GM10847 (cell line): ENCODE measurements around the gene MAMDC4.

ENCODE experiments used
- POLR2A ChIP-seq: IDR thresholded peaks from 2 replicates; pipeline ENCODE4 v1.6.1; 2011; ENCODE audit not compliant: insufficient read length; ENCODE audit errors: extremely low read depth

Gene MAMDC4

DNA sequence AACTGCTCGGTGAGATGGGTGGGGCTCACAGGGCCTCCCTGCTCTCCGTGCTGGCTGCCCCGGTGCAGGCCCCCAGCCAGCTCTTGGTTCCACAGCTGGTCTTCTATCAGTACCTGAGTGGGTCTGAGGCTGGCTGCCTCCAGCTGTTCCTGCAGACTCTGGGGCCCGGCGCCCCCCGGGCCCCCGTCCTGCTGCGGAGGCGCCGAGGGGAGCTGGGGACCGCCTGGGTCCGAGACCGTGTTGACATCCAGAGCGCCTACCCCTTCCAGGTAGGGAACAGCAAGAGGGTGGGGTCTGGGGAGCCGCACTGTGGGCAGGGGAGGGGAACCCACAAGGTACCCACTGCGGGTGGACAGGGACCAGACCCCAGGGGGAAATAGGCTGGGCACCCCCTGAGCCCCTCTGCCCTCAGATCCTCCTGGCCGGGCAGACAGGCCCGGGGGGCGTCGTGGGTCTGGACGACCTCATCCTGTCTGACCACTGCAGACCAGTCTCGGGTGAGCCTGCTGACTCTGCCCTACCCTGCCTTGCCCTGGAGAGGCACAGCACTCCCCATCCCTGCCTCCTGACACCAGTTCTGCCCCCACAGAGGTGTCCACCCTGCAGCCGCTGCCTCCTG is 2.8 kb downstream of the MAMDC4 start:
- TF ChIP-seq POLR2A: no peak

DNA sequence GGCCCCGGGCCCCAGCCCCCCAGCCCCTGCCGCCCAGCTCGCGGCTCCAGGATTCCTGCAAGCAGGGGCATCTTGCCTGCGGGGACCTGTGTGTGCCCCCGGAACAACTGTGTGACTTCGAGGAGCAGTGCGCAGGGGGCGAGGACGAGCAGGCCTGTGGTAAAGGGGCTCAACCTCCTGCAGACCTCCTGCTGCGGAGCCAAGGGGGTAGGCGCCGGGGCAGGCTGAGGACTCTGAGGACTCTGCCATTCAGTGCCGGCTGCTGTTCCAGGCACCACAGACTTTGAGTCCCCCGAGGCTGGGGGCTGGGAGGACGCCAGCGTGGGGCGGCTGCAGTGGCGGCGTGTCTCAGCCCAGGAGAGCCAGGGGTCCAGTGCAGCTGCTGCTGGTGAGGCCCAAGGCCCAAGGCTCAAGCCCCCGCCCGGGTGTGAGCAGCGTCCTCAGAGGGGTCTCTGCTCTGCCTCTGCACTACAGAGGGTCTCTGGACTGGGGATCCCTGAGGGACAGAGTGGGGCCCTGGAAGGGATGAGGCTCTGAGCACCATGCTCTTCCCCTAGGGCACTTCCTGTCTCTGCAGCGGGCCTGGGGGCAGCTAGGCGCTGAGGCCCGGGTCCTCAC is 3.4 kb downstream of the MAMDC4 start:
- TF ChIP-seq POLR2A: no peak

- TF ChIP-seq POLR2A: no peak
Observed at GRCh38 chr9:136856079-136856476, 3.9 kb downstream of the MAMDC4 start.

GRCh38 chr9:136856541-136857141 is 4.5 kb downstream of the MAMDC4 start:
- TF ChIP-seq POLR2A: no peak

DNA sequence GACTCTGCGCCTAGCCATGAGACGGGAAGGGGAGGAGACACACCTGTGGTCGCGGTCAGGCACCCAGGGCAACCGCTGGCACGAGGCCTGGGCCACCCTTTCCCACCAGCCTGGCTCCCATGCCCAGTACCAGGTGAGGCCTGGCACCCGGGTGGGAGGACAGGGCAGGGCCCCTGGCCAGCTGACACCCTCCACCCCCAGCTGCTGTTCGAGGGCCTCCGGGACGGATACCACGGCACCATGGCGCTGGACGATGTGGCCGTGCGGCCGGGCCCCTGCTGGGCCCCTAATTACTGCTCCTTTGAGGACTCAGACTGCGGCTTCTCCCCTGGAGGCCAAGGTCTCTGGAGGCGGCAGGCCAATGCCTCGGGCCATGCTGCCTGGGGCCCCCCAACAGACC is 5.0 kb downstream of the MAMDC4 start:
- TF ChIP-seq POLR2A: no peak

GRCh38 chr9:136857581-136858412 is 5.7 kb downstream of the MAMDC4 start:
- TF ChIP-seq POLR2A: no peak

DNA sequence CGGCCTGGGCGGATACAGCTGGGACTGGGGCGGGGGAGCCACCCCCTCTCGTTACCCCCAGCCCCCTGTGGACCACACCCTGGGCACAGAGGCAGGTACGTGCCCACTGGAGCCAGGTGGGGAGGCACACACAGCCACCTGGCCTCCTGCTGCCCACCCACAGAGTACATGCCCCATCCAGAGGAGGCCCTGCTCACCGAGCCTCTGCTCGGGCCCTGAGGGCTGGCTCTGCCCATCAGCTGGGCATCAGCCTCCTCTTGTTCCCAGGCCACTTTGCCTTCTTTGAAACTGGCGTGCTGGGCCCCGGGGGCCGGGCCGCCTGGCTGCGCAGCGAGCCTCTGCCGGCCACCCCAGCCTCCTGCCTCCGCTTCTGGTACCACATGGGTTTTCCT is 6.3 kb downstream of the MAMDC4 start:
- TF ChIP-seq POLR2A: no peak

DNA sequence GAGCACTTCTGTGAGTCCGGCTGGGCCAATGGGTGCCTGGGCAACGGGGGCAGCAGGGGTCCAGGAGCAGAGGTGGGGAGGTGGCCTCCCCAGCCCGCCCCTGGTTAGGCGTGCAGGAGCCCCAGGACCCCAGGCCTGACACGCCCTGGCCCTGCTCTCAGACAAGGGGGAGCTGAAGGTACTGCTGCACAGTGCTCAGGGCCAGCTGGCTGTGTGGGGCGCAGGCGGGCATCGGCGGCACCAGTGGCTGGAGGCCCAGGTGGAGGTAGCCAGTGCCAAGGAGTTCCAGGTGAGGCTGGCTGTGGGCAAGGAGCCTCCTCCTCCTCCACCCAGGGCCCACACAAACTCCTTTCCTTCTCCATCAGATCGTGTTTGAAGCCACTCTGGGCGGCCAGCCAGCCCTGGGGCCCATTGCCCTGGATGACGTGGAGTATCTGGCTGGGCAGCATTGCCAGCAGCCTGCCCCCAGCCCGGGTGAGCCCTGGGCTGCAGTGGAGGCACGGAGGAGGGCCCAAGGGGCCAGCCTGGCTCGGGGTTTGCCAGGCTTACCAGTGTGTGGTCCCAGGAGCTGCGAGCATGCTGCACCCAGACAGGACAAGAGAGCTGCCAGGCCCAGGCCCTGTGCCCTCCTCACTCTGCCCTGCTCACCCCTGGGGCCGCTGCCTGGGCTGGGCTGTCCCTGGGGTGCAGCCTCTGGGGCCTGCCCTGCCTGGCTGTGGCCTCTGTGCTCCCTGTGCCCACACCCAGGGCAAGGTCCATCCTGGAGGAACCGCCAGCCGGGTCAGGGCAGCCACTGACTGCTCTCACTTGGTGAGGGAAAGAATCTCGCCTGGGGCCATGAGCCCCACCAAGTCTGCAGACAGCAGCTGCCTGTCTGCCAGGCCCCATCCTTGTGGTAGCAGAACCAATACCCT is 7.0 kb downstream of the MAMDC4 start:
- TF ChIP-seq POLR2A: no peak

DNA sequence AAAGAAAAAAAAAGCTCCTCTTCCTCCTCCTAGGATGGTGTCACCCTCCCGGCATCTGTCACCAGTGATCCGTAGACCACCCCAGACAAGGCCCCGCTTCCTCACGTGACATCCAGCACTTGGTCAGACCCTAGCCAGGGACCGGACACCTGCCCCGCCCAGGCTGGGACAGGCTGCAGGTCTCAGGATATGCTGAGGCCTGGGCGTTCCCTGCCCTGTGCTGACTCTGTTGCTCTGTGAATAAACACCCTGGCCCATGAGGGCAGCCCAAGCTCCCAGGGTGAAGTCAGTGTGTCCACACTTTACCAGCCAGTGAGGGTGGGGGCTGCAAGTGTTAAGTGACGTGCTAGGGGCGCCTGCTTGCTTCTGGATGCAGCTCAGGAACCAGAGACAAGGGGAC is 8.4 kb downstream of the MAMDC4 start:
- no peak for TF ChIP-seq POLR2A

GRCh38 chr9:136860933-136861873 is 9.1 kb downstream of the MAMDC4 start:
- peak; percentile 11 for TF ChIP-seq POLR2A

- no peak for TF ChIP-seq POLR2A
Observed at GRCh38 chr9:136861874-136862457, 9.8 kb downstream of the MAMDC4 start.

DNA sequence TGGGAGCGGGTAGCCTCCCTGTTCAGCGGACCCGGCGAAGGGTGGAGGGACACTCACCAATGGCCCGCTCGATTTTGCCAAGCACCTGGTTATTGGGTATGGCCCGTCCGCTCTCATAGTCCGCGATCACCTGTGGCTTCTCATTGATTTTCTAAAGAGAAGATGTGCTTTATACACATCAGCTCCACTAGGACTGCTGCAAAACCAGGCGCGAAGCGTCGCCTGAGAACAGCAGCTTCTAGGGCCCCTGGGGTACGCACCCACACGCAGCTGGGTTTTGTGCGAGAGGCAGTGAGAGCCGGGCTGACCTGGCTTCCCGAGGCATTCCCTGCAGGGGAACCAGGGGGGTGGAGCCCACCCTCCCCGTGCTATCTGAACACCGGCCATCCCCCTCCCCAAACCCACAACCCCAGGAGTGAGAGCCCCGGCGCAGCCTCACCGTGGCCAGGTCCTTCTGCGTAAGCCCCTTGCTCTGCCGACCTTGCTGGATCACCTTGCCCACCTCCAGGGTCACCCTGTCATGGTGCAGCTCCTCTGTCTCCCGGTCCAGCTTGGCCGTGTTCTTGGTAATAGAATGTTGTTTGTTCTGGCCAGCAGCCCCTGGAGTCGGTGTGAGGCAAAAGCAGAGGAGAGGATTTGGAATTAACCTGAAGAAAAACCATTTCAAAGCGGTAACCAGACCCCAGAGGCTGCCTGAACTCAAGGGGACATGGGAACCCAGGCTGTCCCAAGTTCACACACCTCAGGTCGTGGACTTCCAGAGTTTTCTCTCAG is 10.9 kb downstream of the MAMDC4 start:
- no peak for TF ChIP-seq POLR2A
